OCI-LY1 (cell line): Measurements from ENCODE around the gene TCP1.

Source experiments
- H2AFZ ChIP-seq: fragments of 200-600 bp; sonication (generic), shearing (Covaris generic); 2 replicates; pipeline ENCODE4 v1.6.0; 2014; ENCODE audit warnings: antibody characterized with exemption, mild to moderate bottlenecking, low read length
- H3F3A ChIP-seq: fragments of 200-600 bp; sonication (generic), shearing (Covaris generic); 2 replicates; pipeline ENCODE4 v1.6.0; 2014; ENCODE audit warnings: mild to moderate bottlenecking, antibody characterized with exemption, low read length, moderate library complexity; ENCODE audit not compliant: insufficient read depth
- H3K27ac ChIP-seq: fragments of 200-600 bp; sonication (generic); 2 replicates; pipeline ENCODE4 v1.5.1; 2014; ENCODE audit warnings: low read length, mixed run types, mild to moderate bottlenecking, low read depth; ENCODE audit not compliant: poor library complexity, severe bottlenecking
- H3K27me3 ChIP-seq: fragments of 200-600 bp; sonication (generic); 2 replicates; pipeline ENCODE4 v1.6.0; 2014; ENCODE audit warnings: antibody characterized with exemption, mild to moderate bottlenecking, low read length, moderate library complexity; ENCODE audit not compliant: insufficient read depth
- H3K36me3 ChIP-seq: fragments of 200-600 bp; sonication (generic); 2 replicates; pipeline ENCODE4 v1.6.1; 2014; ENCODE audit warnings: mild to moderate bottlenecking, antibody characterized with exemption, low read length, moderate library complexity, mixed read lengths; ENCODE audit not compliant: insufficient read depth
- H3K4me1 ChIP-seq: fragments of 200-600 bp; sonication (generic); 2 replicates; pipeline ENCODE4 v1.5.1; 2014; ENCODE audit warnings: mild to moderate bottlenecking, low read length, moderate library complexity; ENCODE audit not compliant: insufficient read depth, severe bottlenecking
- H3K4me2 ChIP-seq: fragments of 200-600 bp; sonication (generic), shearing (Covaris generic); 2 replicates; pipeline ENCODE4 v1.6.1; 2014; ENCODE audit warnings: low read length
- H3K4me3 ChIP-seq: fragments of 200-600 bp; sonication (generic); 2 replicates; pipeline ENCODE4 v1.5.1; 2014; ENCODE audit warnings: low read length, low read depth, mild to moderate bottlenecking, mixed read lengths; ENCODE audit not compliant: poor library complexity, severe bottlenecking
- H3K79me2 ChIP-seq: fragments of 200-600 bp; shearing (Covaris generic); 2 replicates; pipeline ENCODE4 v1.6.1; 2016; ENCODE audit warnings: mixed run types, low read length, mixed read lengths; ENCODE audit not compliant: insufficient read depth
- H3K9ac ChIP-seq: fragments of 200-600 bp; sonication (generic), shearing (Covaris generic); 2 replicates; pipeline ENCODE4 v1.6.1; 2014; ENCODE audit warnings: mild to moderate bottlenecking, low read length, mixed read lengths
- H3K9me2 ChIP-seq: fragments of 200-600 bp; sonication (generic), shearing (Covaris generic); 2 replicates; pipeline ENCODE4 v1.6.1; 2014; ENCODE audit warnings: low read depth, mild to moderate bottlenecking, low read length, mixed read lengths
- H3K9me3 ChIP-seq: fragments of 200-600 bp; shearing (Covaris generic); 2 replicates; pipeline ENCODE4 v1.6.1; 2014; ENCODE audit warnings: low read length, mixed read lengths
- H4K20me1 ChIP-seq: fragments of 200-600 bp; sonication (generic), shearing (Covaris generic); 2 replicates; pipeline ENCODE4 v1.6.0; 2016; ENCODE audit warnings: mild to moderate bottlenecking, low read length; ENCODE audit not compliant: insufficient read depth
- CTCF ChIP-seq: fragments of 200-600 bp; sonication (generic), shearing (Covaris generic); IDR thresholded peaks from 2 replicates; pipeline ENCODE4 v1.5.1; 2017; ENCODE audit warnings: mild to moderate bottlenecking, antibody characterized with exemption, low read length, moderate library complexity, mixed read lengths
- EZH2 ChIP-seq: fragments of 200-600 bp; sonication (generic), shearing (Covaris generic); IDR thresholded peaks from 2 replicates; pipeline ENCODE4 v1.8.0; 2017; ENCODE audit warnings: borderline replicate concordance, mixed run types, mild to moderate bottlenecking, antibody characterized with exemption, low read length, moderate library complexity, mixed read lengths

TCP1 gene

GRCh38 chr6:159829526-159829925, 40.1 kb upstream of the TCP1 start:
- H3K4me2 ChIP-seq, result no peak overlapping the region
- no peak overlapping the region for H3K27ac ChIP-seq
- no peaks in the 10 kb centered on the region for H3K36me3 ChIP-seq
- TF ChIP-seq CTCF (no peak), EZH2 (no peak)
- H3K27me3 ChIP-seq, result no peaks in the 10 kb centered on the region
- no peaks in the 10 kb centered on the region for H3K9me2 ChIP-seq
- H2AFZ ChIP-seq, result no peak overlapping the region
- H3K4me1 ChIP-seq, result no peaks in the 10 kb centered on the region
- H4K20me1 ChIP-seq, result no peaks in the 10 kb centered on the region
- no peak overlapping the region for H3K4me3 ChIP-seq
- H3F3A ChIP-seq, result no peaks in the 10 kb centered on the region
- H3K79me2 ChIP-seq, result no peaks in the 10 kb centered on the region
- no peak overlapping the region for H3K9ac ChIP-seq
- H3K9me3 ChIP-seq, result no peaks in the 10 kb centered on the region

GRCh38 chr6:159828074-159828473, 38.7 kb upstream of the TCP1 start:
- H3K79me2 ChIP-seq, result no peaks in the 10 kb centered on the region
- no peaks in the 10 kb centered on the region for H4K20me1 ChIP-seq
- no peaks in the 10 kb centered on the region for H3K4me1 ChIP-seq
- no peak overlapping the region for H3K4me2 ChIP-seq
- H3K4me3 ChIP-seq, result no peak overlapping the region
- no peak overlapping the region for H3K9ac ChIP-seq
- no peaks in the 10 kb centered on the region for H3K9me2 ChIP-seq
- H3F3A ChIP-seq, result no peaks in the 10 kb centered on the region
- peaks cover 6% of the 10 kb centered on the region; the same call in 1 of the 2 replicates for H3K27me3 ChIP-seq
- no peaks in the 10 kb centered on the region for H3K9me3 ChIP-seq
- no peak overlapping the region for H3K27ac ChIP-seq
- H3K36me3 ChIP-seq, result no peaks in the 10 kb centered on the region
- TF ChIP-seq EZH2 (no peak), CTCF (no peak)
- no peak overlapping the region for H2AFZ ChIP-seq

GRCh38 chr6:159826968-159827647, 37.7 kb upstream of the TCP1 start:
- H3K9me2 ChIP-seq, result no peaks in the 10 kb centered on the region
- no peaks in the 10 kb centered on the region for H3K79me2 ChIP-seq
- H3K9me3 ChIP-seq, result no peaks in the 10 kb centered on the region
- H3K27me3 ChIP-seq, result peaks cover 6% of the 10 kb centered on the region; the same call in 1 of the 2 replicates
- H3K4me3 ChIP-seq, result no peak overlapping the region
- no peaks in the 10 kb centered on the region for H3F3A ChIP-seq
- no peak overlapping the region for H2AFZ ChIP-seq
- TF ChIP-seq CTCF (no peak), EZH2 (no peak)
- H3K4me2 ChIP-seq, result no peak overlapping the region
- no peak overlapping the region for H3K27ac ChIP-seq
- no peaks in the 10 kb centered on the region for H3K36me3 ChIP-seq
- H4K20me1 ChIP-seq, result no peaks in the 10 kb centered on the region
- H3K4me1 ChIP-seq, result no peaks in the 10 kb centered on the region
- no peak overlapping the region for H3K9ac ChIP-seq
